ENCODE results near the gene ATXN1.

Gene ATXN1

GRCh38 chr6:16751251-16751946, 9.9 kb downstream of the ATXN1 start (continued):
- TF ChIP-seq PRDM4 (tag by site-specific recombination; IDR thresholded peaks at IDR 0.05) (peak; percentile 41; the same call in 1 of the 2 replicates), SP7 (tag by site-specific recombination; IDR thresholded peaks at IDR 0.05) (peak; percentile 42; the same call in 1 of the 2 replicates), PRDM6 (tag by site-specific recombination; IDR thresholded peaks at IDR 0.05) (peak; percentile 95), ZBTB44 (tag by site-specific recombination; IDR thresholded peaks at IDR 0.05) (peak; percentile 74), IKZF3 (tag by site-specific recombination; IDR thresholded peaks at IDR 0.05) (peak; percentile 74), ZNF561 (tag by site-specific recombination; IDR thresholded peaks at IDR 0.05; ENCODE audit: borderline replicate concordance) (peak; percentile 29; the same call in 1 of the 2 replicates), ZNF473 (tag by site-specific recombination; IDR thresholded peaks at IDR 0.05) (no peak), ZNF600 (tag by site-specific recombination; IDR thresholded peaks at IDR 0.05) (0 out of 2 replicates have a peak, but pooled peaks have one; percentile 14), ZNF660 (tag by site-specific recombination; IDR thresholded peaks at IDR 0.05) (peak; percentile 70; the same call in 1 of the 2 replicates), ZSCAN16 (tag by site-specific recombination; IDR thresholded peaks at IDR 0.05) (no peak), ZNF394 (tag by site-specific recombination; IDR thresholded peaks at IDR 0.05; ENCODE audit: borderline replicate concordance) (peak; percentile 35; the same call in 1 of the 2 replicates), ZNF629 (tag by site-specific recombination; IDR thresholded peaks at IDR 0.05) (peak; percentile 70; the same call in 1 of the 2 replicates), ZBTB21 (tag by site-specific recombination; IDR thresholded peaks at IDR 0.05) (0 out of 2 replicates have a peak, but pooled peaks have one; percentile 13), KLF16 (tag by site-specific recombination; IDR thresholded peaks at IDR 0.05) (no peak), REPIN1 (tag by site-specific recombination; IDR thresholded peaks at IDR 0.05; ENCODE audit: low read depth) (no peak), ZNF580 (tag by site-specific recombination; IDR thresholded peaks at IDR 0.05) (0 out of 2 replicates have a peak, but pooled peaks have one; percentile 13), FEZF1 (tag by site-specific recombination; IDR thresholded peaks at IDR 0.05) (peak; percentile 59), KLF10 (tag by site-specific recombination; IDR thresholded peaks at IDR 0.05) (peak; percentile 64; the same call in 1 of the 2 replicates), ZBTB8A (tag by site-specific recombination; IDR thresholded peaks at IDR 0.05) (no peak), ZNF501 (tag by site-specific recombination; IDR thresholded peaks at IDR 0.05) (no peak)

- Histone ChIP-seq H3K36me3 (ENCODE audit: control insufficient read depth in 2 of 2, insufficient read depth in 1 of 2, low read length in 2 of 2) (peaks cover 0 to 6% of the 10 kb centered on the region in 2 experiments; a peak in 2 of 3 replicates), H3K4me1 (ENCODE audit: control insufficient read depth, insufficient read depth, low read length) (peaks cover 45% of the 10 kb centered on the region), H3K4me3 (ENCODE audit: low read depth, low read length) (no peak overlapping the region), H3K9me3 (ENCODE audit: control insufficient read depth, insufficient read depth, low read depth, low read length) (no peaks in the 10 kb centered on the region), H3K27ac (ENCODE audit: extremely low read depth, low read depth, low read length) (no peak overlapping the region)
- no peak for TF ChIP-seq ZBTB7A (tag by site-specific recombination; IDR thresholded peaks at IDR 0.05; ENCODE audit: low read depth)
- no peak for TF ChIP-seq ZNF202 (tag by site-specific recombination; IDR thresholded peaks at IDR 0.05; ENCODE audit: borderline replicate concordance)
- TF ChIP-seq PRDM6 (tag by site-specific recombination; IDR thresholded peaks at IDR 0.05) = 0 out of 2 replicates have a peak, but pooled peaks have one; percentile 31
- TF ChIP-seq ZNF37A (tag by site-specific recombination; IDR thresholded peaks at IDR 0.05) = no peak
- TF ChIP-seq ZFHX2 (tag by site-specific recombination; conservative IDR thresholded peaks at IDR 0.05) = no peak
- no peak for TF ChIP-seq GLIS2 (tag by site-specific recombination; IDR thresholded peaks at IDR 0.05)
- no peak for TF ChIP-seq ZNF266 (tag by site-specific recombination; IDR thresholded peaks at IDR 0.05; ENCODE audit: low read depth)
- POLR2A ChIA-PET = interaction anchor here (0.5 to 1.0 kb wide), 2 partner anchors 8 to 297 kb away, joined by 3 to 5 read pairs; no protein-coding TSS in a partner anchor
- CTCF ChIA-PET = interaction anchor here (0.5 to 1.2 kb wide), 6 partner anchors 11 to 237 kb away, joined by 3 to 4 read pairs (median 3); partner anchors contain the start of gene ATXN1
Observed at GRCh38 chr6:16750566-16750965, 10.7 kb downstream of the ATXN1 start.
